IPS DF 4.7 (cell line): ENCODE measurements around the gene GLIS2.

Experiments
- DNase-seq: peaks from one replicate; pipeline ENCODE4 v3.0.0-alpha.2; 2013; ENCODE audit warnings: low spot score; ENCODE audit errors: extremely low read depth

Gene GLIS2

DNA sequence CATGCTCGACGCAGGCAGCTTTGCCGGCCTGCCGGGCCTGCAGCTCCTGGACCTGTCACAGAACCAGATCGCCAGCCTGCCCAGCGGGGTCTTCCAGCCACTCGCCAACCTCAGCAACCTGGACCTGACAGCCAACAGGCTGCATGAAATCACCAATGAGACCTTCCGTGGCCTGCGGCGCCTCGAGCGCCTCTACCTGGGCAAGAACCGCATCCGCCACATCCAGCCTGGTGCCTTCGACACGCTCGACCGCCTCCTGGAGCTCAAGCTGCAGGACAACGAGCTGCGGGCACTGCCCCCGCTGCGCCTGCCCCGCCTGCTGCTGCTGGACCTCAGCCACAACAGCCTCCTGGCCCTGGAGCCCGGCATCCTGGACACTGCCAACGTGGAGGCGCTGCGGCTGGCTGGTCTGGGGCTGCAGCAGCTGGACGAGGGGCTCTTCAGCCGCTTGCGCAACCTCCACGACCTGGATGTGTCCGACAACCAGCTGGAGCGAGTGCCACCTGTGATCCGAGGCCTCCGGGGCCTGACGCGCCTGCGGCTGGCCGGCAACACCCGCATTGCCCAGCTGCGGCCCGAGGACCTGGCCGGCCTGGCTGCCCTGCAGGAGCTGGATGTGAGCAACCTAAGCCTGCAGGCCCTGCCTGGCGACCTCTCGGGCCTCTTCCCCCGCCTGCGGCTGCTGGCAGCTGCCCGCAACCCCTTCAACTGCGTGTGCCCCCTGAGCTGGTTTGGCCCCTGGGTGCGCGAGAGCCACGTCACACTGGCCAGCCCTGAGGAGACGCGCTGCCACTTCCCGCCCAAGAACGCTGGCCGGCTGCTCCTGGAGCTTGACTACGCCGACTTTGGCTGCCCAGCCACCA is 65.4 kb downstream of the GLIS2 start:
- no peak for DNase-seq

DNA sequence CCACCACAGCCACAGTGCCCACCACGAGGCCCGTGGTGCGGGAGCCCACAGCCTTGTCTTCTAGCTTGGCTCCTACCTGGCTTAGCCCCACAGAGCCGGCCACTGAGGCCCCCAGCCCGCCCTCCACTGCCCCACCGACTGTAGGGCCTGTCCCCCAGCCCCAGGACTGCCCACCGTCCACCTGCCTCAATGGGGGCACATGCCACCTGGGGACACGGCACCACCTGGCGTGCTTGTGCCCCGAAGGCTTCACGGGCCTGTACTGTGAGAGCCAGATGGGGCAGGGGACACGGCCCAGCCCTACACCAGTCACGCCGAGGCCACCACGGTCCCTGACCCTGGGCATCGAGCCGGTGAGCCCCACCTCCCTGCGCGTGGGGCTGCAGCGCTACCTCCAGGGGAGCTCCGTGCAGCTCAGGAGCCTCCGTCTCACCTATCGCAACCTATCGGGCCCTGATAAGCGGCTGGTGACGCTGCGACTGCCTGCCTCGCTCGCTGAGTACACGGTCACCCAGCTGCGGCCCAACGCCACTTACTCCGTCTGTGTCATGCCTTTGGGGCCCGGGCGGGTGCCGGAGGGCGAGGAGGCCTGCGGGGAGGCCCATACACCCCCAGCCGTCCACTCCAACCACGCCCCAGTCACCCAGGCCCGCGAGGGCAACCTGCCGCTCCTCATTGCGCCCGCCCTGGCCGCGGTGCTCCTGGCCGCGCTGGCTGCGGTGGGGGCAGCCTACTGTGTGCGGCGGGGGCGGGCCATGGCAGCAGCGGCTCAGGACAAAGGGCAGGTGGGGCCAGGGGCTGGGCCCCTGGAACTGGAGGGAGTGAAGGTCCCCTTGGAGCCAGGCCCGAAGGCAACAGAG is 66.3 kb downstream of the GLIS2 start:
- no peak for DNase-seq

DNA sequence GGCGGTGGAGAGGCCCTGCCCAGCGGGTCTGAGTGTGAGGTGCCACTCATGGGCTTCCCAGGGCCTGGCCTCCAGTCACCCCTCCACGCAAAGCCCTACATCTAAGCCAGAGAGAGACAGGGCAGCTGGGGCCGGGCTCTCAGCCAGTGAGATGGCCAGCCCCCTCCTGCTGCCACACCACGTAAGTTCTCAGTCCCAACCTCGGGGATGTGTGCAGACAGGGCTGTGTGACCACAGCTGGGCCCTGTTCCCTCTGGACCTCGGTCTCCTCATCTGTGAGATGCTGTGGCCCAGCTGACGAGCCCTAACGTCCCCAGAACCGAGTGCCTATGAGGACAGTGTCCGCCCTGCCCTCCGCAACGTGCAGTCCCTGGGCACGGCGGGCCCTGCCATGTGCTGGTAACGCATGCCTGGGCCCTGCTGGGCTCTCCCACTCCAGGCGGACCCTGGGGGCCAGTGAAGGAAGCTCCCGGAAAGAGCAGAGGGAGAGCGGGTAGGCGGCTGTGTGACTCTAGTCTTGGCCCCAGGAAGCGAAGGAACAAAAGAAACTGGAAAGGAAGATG is 67.0 kb downstream of the GLIS2 start:
- DNase-seq: no peak

DNA sequence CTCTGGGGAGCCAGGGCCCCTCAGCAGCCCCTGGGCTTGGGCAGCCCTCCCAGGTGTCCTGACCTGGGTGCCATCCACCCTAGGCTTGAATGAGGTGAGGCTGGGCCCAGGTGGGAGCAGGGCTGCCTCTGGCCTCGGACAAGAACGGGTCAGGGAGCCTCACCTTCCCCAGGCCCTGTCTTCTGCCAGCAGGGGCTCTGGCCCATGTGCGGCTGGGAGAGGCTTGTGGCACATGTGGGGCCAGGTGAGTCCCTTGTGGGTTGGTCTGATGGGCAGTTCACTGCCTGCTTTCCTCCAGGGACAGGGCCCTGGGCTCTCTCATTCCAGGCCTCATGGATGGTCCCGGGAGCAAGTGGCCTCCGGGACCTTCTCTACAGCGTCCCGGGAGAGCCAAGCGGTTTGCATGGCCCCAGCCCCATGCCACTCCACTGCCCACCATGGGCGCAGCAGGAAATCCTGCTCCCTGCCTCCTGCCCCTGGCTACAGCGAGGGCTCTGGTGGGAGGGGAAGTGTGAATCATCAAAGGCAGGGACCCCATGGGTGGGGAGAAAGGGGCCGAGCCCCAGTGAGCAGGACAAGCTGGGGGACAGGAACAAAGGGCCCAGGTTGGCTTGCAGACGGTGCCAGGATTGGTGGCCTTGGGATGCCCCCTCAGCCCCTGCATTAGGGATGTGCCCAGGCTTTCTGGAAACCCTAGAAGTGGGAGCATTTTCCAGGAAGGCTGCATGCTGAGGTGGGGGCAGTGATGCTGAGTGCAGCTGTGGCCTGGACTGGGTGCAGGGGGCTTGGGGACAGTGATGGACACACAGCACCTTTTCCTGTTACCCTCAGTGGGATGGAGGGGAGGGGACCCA is 68.0 kb downstream of the GLIS2 start:
- no peak for DNase-seq

DNA sequence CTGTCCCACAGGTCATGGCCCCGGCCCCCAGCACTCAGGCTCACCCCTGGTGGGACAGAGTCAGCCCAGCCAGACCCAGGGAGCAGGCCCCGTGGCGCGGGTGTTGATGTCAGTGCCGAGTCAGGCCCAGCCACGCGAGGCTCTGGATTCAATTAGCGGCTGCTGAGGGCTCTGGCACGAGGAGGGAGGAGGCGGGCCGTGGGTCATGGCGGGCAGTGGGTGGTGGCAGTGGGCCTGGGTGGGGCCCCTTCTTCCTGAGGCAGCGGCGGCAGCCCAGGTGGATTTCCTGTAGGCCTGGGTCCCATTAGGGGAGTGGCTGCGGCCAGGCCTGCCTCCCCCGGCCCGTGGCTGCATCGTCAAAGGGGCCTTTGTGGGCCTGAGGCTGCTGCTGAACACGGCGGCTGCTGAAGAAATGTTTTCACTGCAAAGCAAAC is 68.7 kb downstream of the GLIS2 start:
- no peak for DNase-seq

DNA sequence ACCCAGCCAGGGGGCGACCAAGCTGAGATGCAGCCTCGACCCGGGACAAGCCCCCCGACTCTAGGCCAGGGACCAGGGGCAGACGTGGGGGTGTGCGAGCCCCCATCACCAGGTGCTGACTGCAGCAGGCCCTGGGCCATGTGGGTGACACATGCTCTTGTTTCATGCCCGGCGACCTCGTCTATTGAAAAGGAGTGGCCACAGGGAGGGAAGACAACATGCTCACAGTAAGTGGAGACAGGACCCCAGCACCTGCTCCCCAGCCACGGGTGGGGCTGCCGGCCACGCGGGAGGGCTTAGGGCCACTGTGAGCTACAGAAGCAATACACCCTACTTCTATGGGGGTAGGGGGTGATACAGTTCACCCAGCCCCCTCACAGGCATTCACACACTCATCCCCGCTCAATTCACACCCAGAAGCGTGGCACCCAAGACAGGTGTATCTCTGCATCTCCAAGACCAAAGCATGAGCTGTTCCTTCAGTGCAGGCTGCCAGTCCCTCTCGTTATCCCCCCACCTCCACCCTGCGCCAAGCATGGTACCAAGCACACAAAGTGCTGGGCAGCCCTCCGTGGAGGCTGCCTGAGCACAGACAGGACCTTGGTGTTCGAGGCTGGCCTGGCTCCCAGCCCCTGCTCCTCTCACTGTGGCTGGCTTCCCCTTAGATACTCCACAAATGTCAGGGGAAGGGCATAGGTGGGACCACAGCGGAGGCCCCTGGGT is 69.4 kb downstream of the GLIS2 start:
- no peak for DNase-seq

DNA sequence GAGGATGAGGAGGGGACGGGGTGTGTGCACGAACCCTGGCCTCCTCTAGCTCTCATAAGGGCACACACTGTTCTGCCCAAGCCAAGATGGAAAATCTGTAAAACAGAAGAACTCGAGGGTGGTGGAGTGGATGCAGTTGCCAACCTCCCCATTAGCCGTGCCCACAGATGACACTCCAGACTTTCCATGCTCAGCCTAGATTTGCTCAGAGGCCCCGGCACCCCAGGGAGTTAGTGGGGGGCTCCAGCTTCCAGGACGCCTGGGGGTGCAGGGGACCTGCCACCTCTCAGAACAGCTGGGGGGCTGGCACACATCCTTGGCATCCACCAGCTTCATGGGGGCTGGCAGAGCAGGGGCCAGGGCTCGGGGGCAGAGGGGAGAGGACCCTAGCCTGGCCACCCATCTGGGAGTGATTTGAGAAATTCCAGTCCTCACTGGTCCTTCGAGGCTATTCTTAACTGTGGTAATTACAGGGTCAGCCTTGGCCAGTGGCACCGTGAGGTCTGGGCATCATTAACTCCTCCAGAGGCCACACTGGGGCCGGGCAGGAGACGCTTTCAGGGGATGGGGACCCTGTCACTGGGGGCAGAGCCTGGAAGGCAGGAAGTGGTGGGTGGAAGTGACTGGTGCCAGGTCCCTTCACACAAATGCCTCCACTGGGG is 70.1 kb downstream of the GLIS2 start:
- DNase-seq: no peak

DNA sequence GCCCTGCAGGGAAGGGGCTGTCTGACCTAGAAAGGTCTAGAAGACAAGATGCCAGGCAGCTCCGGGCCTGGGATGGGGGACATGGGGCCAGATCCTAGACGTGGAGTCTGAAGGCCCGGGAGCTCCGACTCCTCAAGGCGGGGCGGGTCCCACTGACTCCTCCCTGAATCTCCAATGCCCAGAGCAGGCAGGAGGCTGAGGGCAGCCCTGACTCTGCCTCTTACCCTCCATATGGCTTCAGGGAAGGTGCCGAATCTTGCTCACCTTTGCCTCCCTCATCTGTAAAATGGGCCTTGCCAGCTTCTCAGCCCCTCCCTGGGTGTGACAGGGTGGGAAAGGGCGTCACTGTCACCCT is 70.6 kb downstream of the GLIS2 start:
- no peak for DNase-seq

DNA sequence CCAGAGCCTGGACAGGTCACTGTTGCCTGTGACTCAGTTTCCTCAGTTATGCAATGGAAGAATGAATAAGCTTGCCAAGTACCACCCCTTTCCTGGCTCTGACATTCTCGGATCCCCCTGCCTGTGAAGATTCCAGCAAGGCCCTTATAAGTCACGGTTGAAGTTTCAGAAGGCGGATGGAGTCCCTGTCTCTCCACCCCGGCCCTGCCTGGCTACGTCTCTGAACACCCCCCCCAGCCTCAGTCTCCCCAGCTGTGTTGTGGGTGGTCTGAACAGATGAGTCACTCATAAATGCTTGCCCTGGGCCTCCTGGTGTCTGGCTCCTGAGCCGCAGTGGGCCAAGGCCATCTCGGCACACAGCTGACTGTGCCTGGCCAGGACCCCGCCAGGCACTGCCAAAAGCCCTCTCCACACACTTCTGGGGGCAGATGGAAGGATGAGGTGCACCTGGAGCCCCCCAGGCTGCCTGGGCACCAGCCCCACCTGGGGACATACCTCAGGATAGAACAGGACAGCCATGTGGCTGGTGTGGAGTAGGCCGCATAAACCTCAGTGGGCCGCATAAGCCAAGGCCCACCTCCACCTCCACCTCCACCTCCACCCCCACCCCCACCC is 71.2 kb downstream of the GLIS2 start:
- no peak for DNase-seq

DNA sequence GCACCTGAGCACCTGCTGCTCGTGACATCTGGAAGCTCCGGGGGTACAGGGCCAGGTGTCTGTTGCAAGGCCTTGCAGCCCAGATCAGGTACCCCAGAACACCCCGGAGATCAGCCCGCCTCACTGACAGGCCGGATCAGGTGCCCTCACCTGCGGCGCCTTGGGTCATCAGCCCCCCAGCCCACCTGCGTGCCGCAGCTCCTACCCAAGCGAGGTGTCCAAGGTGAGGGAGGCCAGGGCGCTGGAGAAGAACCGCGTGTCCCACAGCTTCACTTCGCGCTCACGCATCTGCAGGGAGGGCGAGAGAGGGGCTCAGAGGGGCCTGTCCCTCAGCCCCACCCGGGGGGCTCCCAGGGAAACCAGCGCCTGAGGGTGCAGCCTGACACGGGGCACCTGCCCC is 71.9 kb downstream of the GLIS2 start:
- no peak for DNase-seq

DNA sequence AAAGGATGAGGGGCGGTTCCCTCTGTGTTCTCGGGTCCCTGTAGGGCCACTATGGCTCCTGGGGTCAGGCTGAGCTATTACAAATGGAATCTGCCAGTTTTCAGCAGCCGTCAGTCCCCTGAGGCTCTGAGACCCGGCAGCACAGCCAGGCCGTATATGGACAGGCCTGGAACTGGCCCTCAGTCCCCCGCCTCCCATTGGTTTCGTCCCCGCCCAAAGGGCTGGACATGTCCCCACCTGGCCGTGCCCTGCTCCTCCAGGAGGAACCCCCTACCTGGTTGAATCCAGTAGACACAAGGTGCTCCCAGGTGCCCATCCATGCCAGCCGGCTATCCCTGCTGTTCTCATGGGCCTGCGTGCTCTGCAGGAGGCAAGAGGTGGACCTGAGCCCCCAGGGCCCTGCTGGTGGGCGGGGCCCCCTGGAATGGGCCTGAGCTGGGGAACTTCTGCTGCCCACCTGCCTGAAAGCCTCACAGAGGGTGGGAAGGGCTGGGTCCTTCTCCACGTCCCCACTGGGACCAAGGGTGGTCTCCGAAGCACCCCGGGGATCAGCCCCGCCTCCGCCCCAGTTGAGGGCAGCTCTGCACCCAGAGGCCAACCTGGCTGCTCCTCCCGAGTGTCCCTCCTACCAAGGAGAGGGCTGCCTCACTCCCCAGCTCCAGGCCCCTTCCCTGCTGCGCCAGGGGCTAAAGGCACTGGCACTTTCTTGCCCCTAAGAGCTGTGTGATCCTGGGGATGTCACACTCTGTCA is 72.6 kb downstream of the GLIS2 start:
- no peak for DNase-seq
